ENCODE data around the gene GLIPR2. TPM values are rescaled to one million over a fixed set of nuclear protein-coding genes. Genes with fewer than 3 reads are reported as not detected.

GLIPR2 gene
- total and polyA plus RNA-seq, 2 donors (not counting 3 experiments of a cell fraction or from before 2014, with no cell fraction given): 22.0 to 42.4 TPM

DNA sequence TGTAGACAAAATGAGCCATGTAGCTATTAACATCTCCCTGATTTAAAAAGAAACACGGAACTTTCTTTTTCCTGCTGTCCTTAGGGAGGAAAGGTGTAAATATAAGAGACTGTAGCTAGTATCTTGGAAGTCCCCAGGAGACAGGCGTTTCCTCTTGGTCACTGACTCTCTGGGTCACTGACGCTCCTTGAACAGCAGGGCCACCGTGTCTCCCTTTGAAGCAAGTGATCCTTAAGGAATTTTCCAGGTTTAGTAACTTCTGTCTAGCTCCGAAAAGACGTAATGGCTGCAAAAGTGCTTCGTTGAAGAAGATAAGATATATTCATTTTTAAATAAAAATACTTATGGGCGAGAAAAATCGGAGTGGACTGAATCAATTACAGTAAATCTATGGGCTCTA, 53.4 kb downstream of the GLIPR2 start:
- peak; percentile 46 for DNase-seq (ENCODE audit: low read depth, low spot score)
- intact Hi-C loops (cut with micrococcal nuclease): loop anchor here (5.0 kb wide), 1 partner anchor 137 kb away; no protein-coding TSS in a partner anchor

More for the DNA sequence above, 53.4 kb downstream of the GLIPR2 start:
- H3K27ac ChIP-seq (ENCODE audit: insufficient read depth, low read depth, low read length): peak overlapping the region; percentile 78
- H3K79me2 ChIP-seq (ENCODE audit: control insufficient read depth, insufficient read depth, low read length): peaks cover 43% of the 10 kb centered on the region
- TSS peak; percentile 92 for BruUV-seq (replicated peaks)
- no peaks in the 10 kb centered on the region for H3K9me3 ChIP-seq (replicated peaks; ENCODE audit: control insufficient read depth, insufficient read depth, low read length)
- no peaks in the 10 kb centered on the region for H3K27me3 ChIP-seq (ENCODE audit: control insufficient read depth in 2 of 2, insufficient read depth in 2 of 2, low read length in 2 of 2)
- CTCF ChIA-PET: interaction anchor here (0.6 to 4.3 kb wide), 22 partner anchors 12 to 400 kb away, joined by 3 to 29 read pairs (median 6); partner anchors contain the start of gene GLIPR2
- no peak for TF ChIP-seq JUN (IDR thresholded peaks at IDR 0.05; ENCODE audit: borderline replicate concordance, insufficient read depth, insufficient read length, low read depth)
- TF ChIP-seq, protein P1, sequence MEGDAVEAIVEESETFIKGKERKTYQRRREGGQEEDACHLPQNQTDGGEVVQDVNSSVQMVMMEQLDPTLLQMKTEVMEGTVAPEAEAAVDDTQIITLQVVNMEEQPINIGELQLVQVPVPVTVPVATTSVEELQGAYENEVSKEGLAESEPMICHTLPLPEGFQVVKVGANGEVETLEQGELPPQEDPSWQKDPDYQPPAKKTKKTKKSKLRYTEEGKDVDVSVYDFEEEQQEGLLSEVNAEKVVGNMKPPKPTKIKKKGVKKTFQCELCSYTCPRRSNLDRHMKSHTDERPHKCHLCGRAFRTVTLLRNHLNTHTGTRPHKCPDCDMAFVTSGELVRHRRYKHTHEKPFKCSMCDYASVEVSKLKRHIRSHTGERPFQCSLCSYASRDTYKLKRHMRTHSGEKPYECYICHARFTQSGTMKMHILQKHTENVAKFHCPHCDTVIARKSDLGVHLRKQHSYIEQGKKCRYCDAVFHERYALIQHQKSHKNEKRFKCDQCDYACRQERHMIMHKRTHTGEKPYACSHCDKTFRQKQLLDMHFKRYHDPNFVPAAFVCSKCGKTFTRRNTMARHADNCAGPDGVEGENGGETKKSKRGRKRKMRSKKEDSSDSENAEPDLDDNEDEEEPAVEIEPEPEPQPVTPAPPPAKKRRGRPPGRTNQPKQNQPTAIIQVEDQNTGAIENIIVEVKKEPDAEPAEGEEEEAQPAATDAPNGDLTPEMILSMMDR (IDR thresholded peaks at IDR 0.05; ENCODE audit: extremely low read depth in 1 of 2, insufficient read depth in 1 of 2, low read depth in 1 of 2, low read length in 2 of 2): no peak
- no peak for TF ChIP-seq MYC (IDR thresholded peaks at IDR 0.05; ENCODE audit: low read depth, low read length)
- no peak for TF ChIP-seq FOS (IDR thresholded peaks at IDR 0.05; ENCODE audit: borderline replicate concordance, insufficient read depth, low read length)
- H4K20me1 ChIP-seq (replicated peaks; ENCODE audit: control insufficient read depth, extremely low read depth, insufficient read depth, low read length): no peaks in the 10 kb centered on the region
- H3K4me1 ChIP-seq (ENCODE audit: control insufficient read depth, extremely low read depth, insufficient read depth, low read length): peaks cover 31% of the 10 kb centered on the region
- dilution Hi-C loops (cut with MboI; ENCODE audit: extremely low pct_ligation_motif_present, low sequenced_read_pairs): no loop called here
- no peak for FAIRE-seq
- no peaks in the 10 kb centered on the region for H3K9me1 ChIP-seq (replicated peaks; ENCODE audit: control insufficient read depth, extremely low read depth, insufficient read depth, low read length)
- POLR2A ChIA-PET: interaction anchor here (0.6 to 1.7 kb wide), 11 partner anchors 11 to 408 kb away, joined by 3 to 8 read pairs (median 4); no protein-coding TSS in a partner anchor
- H3K36me3 ChIP-seq (ENCODE audit: control insufficient read depth in 2 of 2, extremely low read depth in 1 of 2, insufficient read depth in 2 of 2, low read length in 2 of 2): no peaks in the 10 kb centered on the region
- peak overlapping the region; percentile 66 for H3K4me2 ChIP-seq (ENCODE audit: insufficient read depth, low read length)
- H3K9ac ChIP-seq (replicated peaks; ENCODE audit: extremely low read depth, insufficient read depth, low read length): peak overlapping the region; percentile 96
- H2AFZ ChIP-seq (ENCODE audit: low read depth, low read length): peak overlapping the region; percentile 40
- peak overlapping the region in 2 of 3 experiments; percentile 90 to 93 for H3K4me3 ChIP-seq (replicated peaks in 1 of 3; ENCODE audit: insufficient read depth in 1 of 3, low read depth in 1 of 3, low read length in 3 of 3)
